Measurements from ENCODE around the gene OR1F1.
A peak's percentile ranks its signal among the peaks of the same experiment; 100 is the strongest.
"Not testable (repeated sequence)": the region's sequence is repeated elsewhere in the genome, so short reads cannot be mapped to it uniquely, and the experiment has no call there.

The OR1F1 gene

GRCh38 chr16:3150346-3151218, 37.4 kb upstream of the OR1F1 start:
- peak; percentile 95 to 97 for DNase-seq (ENCODE audit: low read depth in 1 of 2, low spot score in 1 of 2)

GRCh38 chr16:3152027-3152276, 36.1 kb upstream of the OR1F1 start:
- DNase-seq (ENCODE audit: low read depth in 1 of 2, low spot score in 1 of 2), result no peak

- DNase-seq (ENCODE audit: low read depth in 1 of 2, low spot score in 1 of 2), result peak; percentile 38 to 67
Measured at GRCh38 chr16:3152277-3152990, 35.6 kb upstream of the OR1F1 start.

DNA sequence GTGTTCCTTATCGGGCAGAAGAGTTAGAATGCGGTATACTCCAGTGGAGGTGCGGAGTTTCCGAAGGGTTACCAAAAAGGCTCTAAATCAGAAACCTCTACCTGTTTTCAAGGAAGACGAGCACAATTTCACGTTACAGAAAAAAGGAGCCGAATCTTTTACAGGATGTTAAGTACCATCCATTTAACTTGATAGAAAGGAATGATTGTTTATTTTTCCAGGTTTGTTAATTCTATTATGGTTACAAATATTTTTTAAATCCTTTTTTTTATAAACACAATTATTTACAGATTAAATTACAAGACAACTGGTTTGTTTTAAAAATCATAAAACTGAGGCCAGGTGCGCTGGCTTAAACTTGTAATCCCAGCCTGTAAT, 35.0 kb upstream of the OR1F1 start:
- no peak for DNase-seq (ENCODE audit: low read depth in 1 of 2, low spot score in 1 of 2)

GRCh38 chr16:3155181-3155580, 32.8 kb upstream of the OR1F1 start:
- no peak for DNase-seq (ENCODE audit: low read depth in 1 of 2, low spot score in 1 of 2)

GRCh38 chr16:3155972-3156371, 32.0 kb upstream of the OR1F1 start:
- no peak for DNase-seq (ENCODE audit: low read depth in 1 of 2, low spot score in 1 of 2)

GRCh38 chr16:3157229-3158025, 30.6 kb upstream of the OR1F1 start:
- no peak for DNase-seq (ENCODE audit: low read depth in 1 of 2, low spot score in 1 of 2)

GRCh38 chr16:3158026-3158509, 29.9 kb upstream of the OR1F1 start:
- no peak for DNase-seq (ENCODE audit: low read depth in 1 of 2, low spot score in 1 of 2)

DNA sequence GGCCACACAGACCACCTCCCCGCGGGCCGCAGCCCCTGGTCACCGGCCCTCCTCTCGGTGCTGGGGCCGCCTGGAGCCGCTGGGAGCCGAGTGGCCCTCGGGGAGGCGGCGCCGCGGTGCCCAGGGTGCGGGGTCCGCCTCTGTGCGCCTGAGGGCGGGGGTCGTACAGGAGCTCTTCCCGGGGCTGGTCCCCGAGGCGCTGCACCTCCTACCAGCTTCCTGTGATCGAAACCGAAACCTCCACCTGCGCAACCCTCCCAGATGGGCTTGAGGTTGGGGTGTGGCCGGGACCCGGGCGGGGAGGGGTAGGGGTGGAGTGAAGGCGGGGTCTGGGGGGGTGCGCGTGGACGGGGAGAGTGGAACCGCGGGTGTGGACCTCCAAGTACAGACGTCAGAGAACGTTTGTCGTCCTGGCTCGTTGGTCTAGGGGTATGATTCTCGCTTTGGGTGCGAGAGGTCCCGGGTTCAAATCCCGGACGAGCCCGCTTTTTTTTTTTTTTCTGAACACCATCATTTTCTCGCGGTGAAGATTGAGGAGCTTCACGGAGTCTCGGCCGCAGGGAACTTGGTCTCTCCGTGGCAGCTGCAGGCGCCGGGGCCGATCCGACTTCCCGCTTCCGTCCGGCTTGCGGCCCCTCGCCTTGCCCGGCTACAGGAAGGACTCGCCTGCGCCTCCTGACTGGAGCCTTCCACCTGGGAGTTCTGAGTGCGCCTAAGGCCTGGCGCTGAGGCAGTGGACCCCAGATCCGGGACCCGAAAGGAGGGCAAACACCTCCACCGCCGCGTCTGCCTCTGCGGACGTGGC, 29.3 kb upstream of the OR1F1 start:
- peak; percentile 88 to 91 for DNase-seq (ENCODE audit: low read depth in 1 of 2, low spot score in 1 of 2)

DNA sequence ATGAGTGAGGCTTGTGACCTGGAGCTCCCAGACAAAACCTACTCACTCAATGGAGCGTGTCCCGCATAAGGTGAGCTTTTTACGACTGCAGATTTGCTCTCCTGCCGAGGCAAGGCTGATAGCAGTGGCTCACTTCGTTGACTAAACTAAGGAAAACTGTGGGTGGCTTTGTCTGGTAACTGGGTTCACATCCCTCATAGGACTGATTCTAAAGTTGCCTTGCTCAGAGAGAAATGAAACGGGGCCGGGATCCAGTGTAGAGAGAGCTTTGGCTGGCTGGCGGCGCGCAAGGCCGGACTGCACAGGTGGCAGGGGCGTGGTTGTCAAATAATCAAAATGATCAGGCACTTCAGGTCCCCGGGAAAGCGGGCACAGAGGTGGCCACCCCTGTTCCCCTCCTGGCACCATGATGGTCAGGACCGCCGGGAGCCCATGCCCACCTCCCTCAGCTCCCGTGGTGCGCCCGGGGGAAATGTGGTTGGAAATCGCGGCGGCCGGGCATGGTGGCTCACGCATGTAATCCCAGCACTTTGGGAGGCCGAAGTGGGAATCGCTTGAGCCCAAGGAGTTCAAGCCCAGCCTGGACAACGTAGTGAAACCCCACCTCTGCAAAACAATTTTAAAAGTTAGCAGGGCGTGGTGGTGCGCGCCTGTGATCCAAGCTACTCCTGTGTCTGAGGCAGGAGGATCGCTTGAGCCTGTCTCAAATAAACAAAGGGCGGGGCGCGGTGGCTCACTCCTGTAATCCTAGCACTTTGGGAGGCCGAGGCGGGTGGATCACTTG, 26.6 kb upstream of the OR1F1 start:
- DNase-seq (ENCODE audit: low read depth in 1 of 2, low spot score in 1 of 2), result no peak

- no peak for DNase-seq (ENCODE audit: low read depth in 1 of 2, low spot score in 1 of 2)
Measured at GRCh38 chr16:3164121-3164991, 23.6 kb upstream of the OR1F1 start.

- no peak for DNase-seq (ENCODE audit: low read depth in 1 of 2, low spot score in 1 of 2)
Measured at GRCh38 chr16:3165111-3165822, 22.7 kb upstream of the OR1F1 start.

GRCh38 chr16:3166505-3166886, 21.5 kb upstream of the OR1F1 start:
- no peak for DNase-seq (ENCODE audit: low read depth in 1 of 2, low spot score in 1 of 2)

- not testable (repeated sequence) for DNase-seq (ENCODE audit: low read depth in 1 of 2, low spot score in 1 of 2)
Measured at GRCh38 chr16:3168729-3169128, 19.3 kb upstream of the OR1F1 start.

DNA sequence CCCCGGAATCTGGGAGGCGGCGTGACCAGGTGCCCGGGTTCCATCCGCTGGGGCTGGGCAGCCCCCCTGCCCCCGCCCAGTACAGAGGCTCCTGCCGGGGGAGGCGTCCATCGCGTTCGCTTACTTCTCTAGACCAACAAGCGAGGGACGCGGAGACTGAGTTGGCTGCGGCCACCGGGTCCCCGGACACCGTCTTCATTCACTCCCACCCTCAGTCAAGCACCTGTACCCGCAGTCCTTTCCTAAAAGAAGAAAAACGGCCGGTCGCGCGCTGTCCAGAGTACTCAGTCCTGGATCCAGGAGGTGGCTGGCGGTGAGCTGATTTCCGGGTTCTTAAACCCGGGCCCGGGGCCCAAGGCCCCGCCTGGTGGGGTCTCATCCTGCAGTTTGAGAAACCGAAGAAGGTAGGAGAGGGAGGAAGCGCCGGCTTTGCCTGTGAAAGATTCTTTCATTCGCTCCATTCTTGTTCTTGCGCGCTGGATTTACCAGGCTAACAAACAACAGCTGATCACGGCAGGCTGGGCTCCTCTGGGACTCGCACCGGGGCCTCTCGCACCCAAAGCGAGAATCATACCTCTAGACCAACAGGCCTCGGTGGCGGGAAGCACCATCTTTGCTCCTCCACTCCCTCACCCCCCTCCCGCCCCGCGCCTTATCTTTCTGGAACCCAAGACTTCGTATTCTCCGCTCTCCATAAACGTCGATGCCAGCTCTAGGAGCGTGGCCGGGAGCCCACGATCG, 17.4 kb upstream of the OR1F1 start:
- DNase-seq (ENCODE audit: low read depth in 1 of 2, low spot score in 1 of 2), result no peak

DNA sequence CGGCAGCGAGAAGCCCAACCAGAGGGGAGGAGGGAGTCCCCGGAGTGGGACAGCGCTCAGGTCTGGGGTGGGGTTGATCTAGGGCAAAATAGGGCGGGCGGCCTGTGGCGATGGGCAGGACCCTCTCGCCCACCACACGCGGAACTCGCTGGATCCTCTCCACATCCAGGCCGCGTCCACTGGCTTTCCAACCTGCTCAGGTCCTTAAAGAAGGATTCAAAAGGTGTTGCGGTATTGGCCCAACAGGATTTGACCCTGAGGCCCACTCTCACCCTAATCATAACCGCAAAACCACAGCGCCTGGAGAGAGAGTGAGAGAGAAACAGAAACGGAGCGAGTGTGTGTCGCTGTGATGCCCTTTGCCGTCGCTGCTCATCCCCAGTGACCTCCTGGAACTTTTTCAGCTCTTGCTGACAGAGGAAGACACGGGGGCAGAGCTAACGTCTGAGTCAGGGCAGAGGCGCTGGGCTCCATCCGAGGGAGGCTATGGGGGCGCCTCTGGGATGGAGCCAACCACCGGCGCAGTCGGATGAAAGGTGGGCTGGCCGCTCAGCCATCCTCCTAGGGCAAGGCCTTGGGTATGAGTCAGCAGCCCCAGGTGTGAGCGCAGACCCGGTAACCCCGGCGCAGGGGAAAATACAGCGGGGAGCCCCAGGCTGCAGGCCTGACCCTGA, 16.7 kb upstream of the OR1F1 start:
- DNase-seq (ENCODE audit: low read depth in 1 of 2, low spot score in 1 of 2), result no peak

- DNase-seq (ENCODE audit: low read depth in 1 of 2, low spot score in 1 of 2), result no peak
Measured at GRCh38 chr16:3171855-3172593, 16.0 kb upstream of the OR1F1 start.
